ENCODE results near the gene EIF5A. TPM values are rescaled to one million over a fixed set of nuclear protein-coding genes. Genes with fewer than 3 reads are reported as not detected.
A peak's percentile ranks its signal among the peaks of the same experiment; 100 is the strongest.

EIF5A gene
- 537 TPM for polyA plus RNA-seq (2013, experiment 1 of 2)
- polyA plus RNA-seq (2013, experiment 2 of 2), result 553 TPM

DNA sequence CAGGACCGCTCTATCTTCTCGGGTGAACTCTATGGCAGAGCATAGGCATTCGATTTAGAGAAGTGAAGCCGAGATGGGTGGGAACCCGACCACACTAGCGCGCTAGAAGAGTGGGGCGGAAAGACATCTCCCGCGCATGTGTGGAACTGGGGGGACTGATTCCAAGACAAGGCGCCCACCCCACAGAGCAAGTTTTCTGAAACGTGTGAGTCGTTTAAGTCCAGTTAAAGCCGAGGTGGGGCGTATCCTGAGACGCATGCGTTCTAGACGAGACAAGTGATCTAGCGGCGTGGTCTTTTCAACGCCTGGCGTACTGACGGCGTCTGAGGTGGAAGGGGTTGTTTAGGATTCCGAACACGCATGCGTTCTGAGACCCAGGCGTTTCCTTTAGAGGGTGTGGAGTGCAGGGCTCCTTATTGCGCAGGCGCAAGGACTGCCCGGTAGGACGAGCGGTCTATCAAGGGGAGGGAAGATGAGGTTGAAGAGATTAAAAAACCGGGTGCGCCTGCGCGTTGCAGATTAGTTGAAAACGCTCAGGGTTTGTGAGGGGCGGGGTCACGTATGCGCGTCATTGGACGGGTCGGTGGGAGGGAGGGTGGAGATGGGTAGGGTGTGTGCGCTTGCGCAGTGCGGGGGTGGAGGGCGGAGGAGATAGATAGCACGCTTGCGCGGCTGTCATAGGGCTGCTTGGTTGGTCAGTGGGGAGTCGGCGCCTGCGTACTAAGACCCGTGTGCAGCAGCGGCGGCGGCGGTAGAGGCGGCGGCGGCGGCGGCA lies at the start of gene EIF5A:
Gene EIF5A (plus strand): TSS at position 718 of the 775 bp plus-strand sequence. CDS start 2,008 bp downstream, outside the sequence.
- H3K27ac ChIP-seq (ENCODE audit: low read length, poor library complexity, severe bottlenecking), result peak within 1 kb of the TSS; percentile 98
- H4K91ac ChIP-seq (ENCODE audit: low read length), result peak within 1 kb of the TSS; percentile 99
- peak within 1 kb of the TSS; percentile 72 for H2AK5ac ChIP-seq (ENCODE audit: low read length, severe bottlenecking)
- peak within 1 kb of the TSS in 1 of 2 experiments; percentile 42 for H2BK12ac ChIP-seq (ENCODE audit: low read length in 2 of 2)
- peak within 1 kb of the TSS in 1 of 2 experiments; percentile 98 for H3K23ac ChIP-seq (ENCODE audit: low read length in 2 of 2)
- under 1% methylated on average over 54 of the region's 64 CpGs for whole genome bisulfite sequencing
- H4K8ac ChIP-seq (ENCODE audit: low read length), result peak within 1 kb of the TSS; percentile 95
- peak within 1 kb of the TSS; percentile 98 to 100 for H3K18ac ChIP-seq (ENCODE audit: low read depth in 1 of 2, low read length in 2 of 2)
- peaks cover 7% of the 10 kb centered on the region for H3K4me1 ChIP-seq (ENCODE audit: control insufficient read depth, insufficient read depth, low read depth, low read length)
- peak within 1 kb of the TSS; percentile 87 for H2BK5ac ChIP-seq (ENCODE audit: low read depth, low read length, poor library complexity, severe bottlenecking)
- no peaks in the 10 kb centered on the region for H3K27me3 ChIP-seq (ENCODE audit: control insufficient read depth in 1 of 2, insufficient read depth in 1 of 2, low read length in 2 of 2)
- H2BK120ac ChIP-seq (ENCODE audit: low read depth, low read length), result peak within 1 kb of the TSS; percentile 85
- H3K79me1 ChIP-seq (replicated peaks; ENCODE audit: low read length, poor library complexity, severe bottlenecking), result no peaks in the 10 kb centered on the region
- H3K14ac ChIP-seq (ENCODE audit: low read length in 2 of 2), result peak within 1 kb of the TSS; percentile 92 to 100
- peak; percentile 100 for DNase-seq
- H3K36me3 ChIP-seq (ENCODE audit: control insufficient read depth in 1 of 2, insufficient read depth in 2 of 2, low read depth in 1 of 2, low read length in 2 of 2), result peaks cover 21 to 26% of the 10 kb centered on the region in 2 experiments
- H2AFZ ChIP-seq (ENCODE audit: low read depth, low read length), result peak within 1 kb of the TSS; percentile 31
- H3K9me3 ChIP-seq (ENCODE audit: control insufficient read depth, low read length), result no peaks in the 10 kb centered on the region
- H3K4me3 ChIP-seq (ENCODE audit: insufficient read depth in 1 of 2, low read depth in 1 of 2, low read length in 2 of 2), result peak within 1 kb of the TSS; percentile 86 to 99
- peak within 1 kb of the TSS; percentile 91 to 93 for H3K4ac ChIP-seq (ENCODE audit: low read depth in 1 of 2, low read length in 2 of 2)
- peak within 1 kb of the TSS; percentile 98 for H3K9ac ChIP-seq (ENCODE audit: low read length)
- peak within 1 kb of the TSS; percentile 97 for H3K4me2 ChIP-seq (ENCODE audit: low read length, poor library complexity, severe bottlenecking)
- H2BK15ac ChIP-seq (ENCODE audit: low read depth, poor library complexity, severe bottlenecking), result peak within 1 kb of the TSS; percentile 99

- H3K4ac ChIP-seq (ENCODE audit: low read depth in 1 of 2, low read length in 2 of 2), result no peak overlapping the region
- no peak overlapping the region for H3K27ac ChIP-seq (ENCODE audit: low read length, poor library complexity, severe bottlenecking)
- no peak overlapping the region for H4K8ac ChIP-seq (ENCODE audit: low read length)
- H3K4me1 ChIP-seq (ENCODE audit: control insufficient read depth, insufficient read depth, low read depth, low read length), result peaks cover 24% of the 10 kb centered on the region
- H3K27me3 ChIP-seq (ENCODE audit: control insufficient read depth in 1 of 2, insufficient read depth in 1 of 2, low read length in 2 of 2), result peaks cover 13 to 21% of the 10 kb centered on the region in 2 experiments
- H3K18ac ChIP-seq (ENCODE audit: low read depth in 1 of 2, low read length in 2 of 2), result no peak overlapping the region
- no peaks in the 10 kb centered on the region for H3K9me3 ChIP-seq (ENCODE audit: control insufficient read depth, low read length)
- no peak overlapping the region for H2AFZ ChIP-seq (ENCODE audit: low read depth, low read length)
- H2BK12ac ChIP-seq (ENCODE audit: low read length in 2 of 2), result peak overlapping the region in 1 of 2 experiments; percentile 39
- DNase-seq, result no peak
- no peak overlapping the region for H3K9ac ChIP-seq (ENCODE audit: low read length)
- no peak overlapping the region for H3K4me3 ChIP-seq (ENCODE audit: insufficient read depth in 1 of 2, low read depth in 1 of 2, low read length in 2 of 2)
- H4K91ac ChIP-seq (ENCODE audit: low read length), result no peak overlapping the region
- H2BK120ac ChIP-seq (ENCODE audit: low read depth, low read length), result no peak overlapping the region
- peaks cover 45 to 53% of the 10 kb centered on the region in 2 experiments for H3K36me3 ChIP-seq (ENCODE audit: control insufficient read depth in 1 of 2, insufficient read depth in 2 of 2, low read depth in 1 of 2, low read length in 2 of 2)
- H3K14ac ChIP-seq (ENCODE audit: low read length in 2 of 2), result no peak overlapping the region
- no peak overlapping the region for H3K4me2 ChIP-seq (ENCODE audit: low read length, poor library complexity, severe bottlenecking)
- H2BK5ac ChIP-seq (ENCODE audit: low read depth, low read length, poor library complexity, severe bottlenecking), result no peak overlapping the region
- WGBS, result 96% methylated on average over 7 of the region's 7 CpGs
- H3K23ac ChIP-seq (ENCODE audit: low read length in 2 of 2), result no peak overlapping the region
- peaks cover 14% of the 10 kb centered on the region for H3K79me1 ChIP-seq (replicated peaks; ENCODE audit: low read length, poor library complexity, severe bottlenecking)
- no peak overlapping the region for H2AK5ac ChIP-seq (ENCODE audit: low read length, severe bottlenecking)
- no peak overlapping the region for H2BK15ac ChIP-seq (ENCODE audit: low read depth, poor library complexity, severe bottlenecking)
These were observed 48.5 kb upstream of the EIF5A start for GRCh38 chr17:7258731-7259554.

GRCh38 chr17:7259555-7259889 lies 47.9 kb upstream of the EIF5A start:
- Histone ChIP-seq H2AK5ac (ENCODE audit: low read length, severe bottlenecking) (no peak overlapping the region), H3K27ac (ENCODE audit: low read length, poor library complexity, severe bottlenecking) (no peak overlapping the region), H2BK15ac (ENCODE audit: low read depth, poor library complexity, severe bottlenecking) (no peak overlapping the region), H2BK5ac (ENCODE audit: low read depth, low read length, poor library complexity, severe bottlenecking) (no peak overlapping the region), H3K79me1 (replicated peaks; ENCODE audit: low read length, poor library complexity, severe bottlenecking) (peaks cover 11% of the 10 kb centered on the region), H3K36me3 (ENCODE audit: control insufficient read depth in 1 of 2, insufficient read depth in 2 of 2, low read depth in 1 of 2, low read length in 2 of 2) (peaks cover 43 to 47% of the 10 kb centered on the region in 2 experiments), H3K23ac (ENCODE audit: low read length in 2 of 2) (no peak overlapping the region), H3K27me3 (ENCODE audit: control insufficient read depth in 1 of 2, insufficient read depth in 1 of 2, low read length in 2 of 2) (peaks cover 13 to 21% of the 10 kb centered on the region in 2 experiments), H2AFZ (ENCODE audit: low read depth, low read length) (no peak overlapping the region), H3K4me3 (ENCODE audit: insufficient read depth in 1 of 2, low read depth in 1 of 2, low read length in 2 of 2) (no peak overlapping the region), H3K14ac (ENCODE audit: low read length in 2 of 2) (no peak overlapping the region), H2BK120ac (ENCODE audit: low read depth, low read length) (no peak overlapping the region), H3K9me3 (ENCODE audit: control insufficient read depth, low read length) (no peaks in the 10 kb centered on the region), H3K4ac (ENCODE audit: low read depth in 1 of 2, low read length in 2 of 2) (no peak overlapping the region), H3K4me2 (ENCODE audit: low read length, poor library complexity, severe bottlenecking) (no peak overlapping the region), H2BK12ac (ENCODE audit: low read length in 2 of 2) (no peak overlapping the region), H3K18ac (ENCODE audit: low read depth in 1 of 2, low read length in 2 of 2) (no peak overlapping the region), H4K91ac (ENCODE audit: low read length) (no peak overlapping the region), H4K8ac (ENCODE audit: low read length) (no peak overlapping the region), H3K4me1 (ENCODE audit: control insufficient read depth, insufficient read depth, low read depth, low read length) (peaks cover 26% of the 10 kb centered on the region), H3K9ac (ENCODE audit: low read length) (no peak overlapping the region)
- WGBS, result 100% methylated on average over 3 of the region's 6 CpGs
- DNase-seq, result no peak

GRCh38 chr17:7260151-7260550 lies 47.3 kb upstream of the EIF5A start:
- no peak overlapping the region for H2BK15ac ChIP-seq (ENCODE audit: low read depth, poor library complexity, severe bottlenecking)
- H3K9me3 ChIP-seq (ENCODE audit: control insufficient read depth, low read length), result no peaks in the 10 kb centered on the region
- DNase-seq, result no peak
- no peak overlapping the region for H3K4ac ChIP-seq (ENCODE audit: low read depth in 1 of 2, low read length in 2 of 2)
- H2BK5ac ChIP-seq (ENCODE audit: low read depth, low read length, poor library complexity, severe bottlenecking), result no peak overlapping the region
- no peak overlapping the region for H3K14ac ChIP-seq (ENCODE audit: low read length in 2 of 2)
- peaks cover 13 to 21% of the 10 kb centered on the region in 2 experiments for H3K27me3 ChIP-seq (ENCODE audit: control insufficient read depth in 1 of 2, insufficient read depth in 1 of 2, low read length in 2 of 2)
- H2AFZ ChIP-seq (ENCODE audit: low read depth, low read length), result no peak overlapping the region
- H3K4me3 ChIP-seq (ENCODE audit: insufficient read depth in 1 of 2, low read depth in 1 of 2, low read length in 2 of 2), result no peak overlapping the region
- no peak overlapping the region for H3K27ac ChIP-seq (ENCODE audit: low read length, poor library complexity, severe bottlenecking)
- H3K9ac ChIP-seq (ENCODE audit: low read length), result no peak overlapping the region
- H3K18ac ChIP-seq (ENCODE audit: low read depth in 1 of 2, low read length in 2 of 2), result no peak overlapping the region
- H3K4me2 ChIP-seq (ENCODE audit: low read length, poor library complexity, severe bottlenecking), result no peak overlapping the region
- no peak overlapping the region for H4K8ac ChIP-seq (ENCODE audit: low read length)
- WGBS, result 98% methylated on average over 4 of the region's 4 CpGs
- peak overlapping the region in 1 of 2 experiments; percentile 15 for H2BK12ac ChIP-seq (ENCODE audit: low read length in 2 of 2)
- H3K79me1 ChIP-seq (replicated peaks; ENCODE audit: low read length, poor library complexity, severe bottlenecking), result peaks cover 7% of the 10 kb centered on the region
- no peak overlapping the region for H2AK5ac ChIP-seq (ENCODE audit: low read length, severe bottlenecking)
- H3K4me1 ChIP-seq (ENCODE audit: control insufficient read depth, insufficient read depth, low read depth, low read length), result peaks cover 26% of the 10 kb centered on the region
- H4K91ac ChIP-seq (ENCODE audit: low read length), result no peak overlapping the region
- no peak overlapping the region for H3K23ac ChIP-seq (ENCODE audit: low read length in 2 of 2)
- peaks cover 39 to 41% of the 10 kb centered on the region in 2 experiments for H3K36me3 ChIP-seq (ENCODE audit: control insufficient read depth in 1 of 2, insufficient read depth in 2 of 2, low read depth in 1 of 2, low read length in 2 of 2)
- H2BK120ac ChIP-seq (ENCODE audit: low read depth, low read length), result no peak overlapping the region
